Common myeloid progenitor, CD34-positive (primary cell): ENCODE results near the gene ZNF12.

Experiments used
- CTCF ChIA-PET: fragments of 350-600 bp; sonication (Branson Sonifier 250); formaldehyde crosslinking; loops from one replicate; lab custom pipeline; 2021; ENCODE audit warnings: antibody characterized with exemption; lab: Charles Lee
- POLR2A ChIA-PET: fragments of 350-600 bp; sonication (Branson Sonifier 250); formaldehyde crosslinking; loops from one replicate; lab custom pipeline; 2021; ENCODE audit warnings: antibody characterized with exemption; lab: Charles Lee
- DNase-seq, 3 donors: peaks; one replicate each; pipeline versions ENCODE4 v3.0.0 to v3.0.0-alpha.2; 2013
- H3K27ac ChIP-seq, 2 experiments: 1 replicate in 1 of 2; 2 replicates in 1 of 2; pipeline ENCODE4 v1.7.0; 2013; ENCODE audit warnings: inconsistent platforms in 2 of 2, low read length in 2 of 2, mild to moderate bottlenecking in 2 of 2, low read depth in 1 of 2, moderate library complexity in 1 of 2; ENCODE audit not compliant: severe bottlenecking in 2 of 2, insufficient read depth in 1 of 2, poor library complexity in 1 of 2
- H3K27me3 ChIP-seq, 5 experiments: replicated peaks in 2 of 5; 1 replicate in 3 of 5; 2 replicates in 2 of 5; pipeline versions ENCODE4 v1.6.1 to v1.7.0; 2013; ENCODE audit warnings: low read length in 4 of 5, mild to moderate bottlenecking in 2 of 5, moderate library complexity in 2 of 5, inconsistent platforms in 1 of 5; ENCODE audit not compliant: insufficient read depth in 5 of 5, control insufficient read depth in 4 of 5
- H3K36me3 ChIP-seq, 4 experiments: 1 replicate in 2 of 4; 2 replicates in 2 of 4; pipeline versions ENCODE4 v1.6.1 to v1.7.0; 2013; ENCODE audit warnings: low read length in 3 of 4, control low read depth in 1 of 4, mild to moderate bottlenecking in 1 of 4; ENCODE audit not compliant: control insufficient read depth in 4 of 4, insufficient read depth in 4 of 4
- H3K4me1 ChIP-seq, 4 experiments: 1 replicate in 3 of 4; 2 replicates in 1 of 4; pipeline versions ENCODE4 v1.6.1 to v1.7.1; 2013; ENCODE audit warnings: low read length in 3 of 4, mild to moderate bottlenecking in 3 of 4, control low read depth in 1 of 4, inconsistent platforms in 1 of 4, moderate library complexity in 1 of 4; ENCODE audit not compliant: control insufficient read depth in 4 of 4, insufficient read depth in 4 of 4; ENCODE audit errors: control extremely low read depth in 1 of 4
- H3K4me3 ChIP-seq, 7 experiments: 1 replicate in 4 of 7; 2 replicates in 3 of 7; pipeline versions ENCODE4 v1.5.1 to v1.7.0; 2013; ENCODE audit warnings: mild to moderate bottlenecking in 7 of 7, low read length in 6 of 7, moderate library complexity in 6 of 7, inconsistent platforms in 2 of 7, low read depth in 2 of 7, control low read depth in 1 of 7; ENCODE audit not compliant: insufficient read depth in 4 of 7, control insufficient read depth in 1 of 7; ENCODE audit errors: extremely low read depth in 1 of 7
- H3K9me3 ChIP-seq, 5 experiments: 1 replicate in 4 of 5; 2 replicates in 1 of 5; pipeline versions ENCODE4 v1.6.1 to v1.7.1; 2013; ENCODE audit warnings: low read length in 4 of 5, mild to moderate bottlenecking in 2 of 5, inconsistent platforms in 1 of 5, low read depth in 1 of 5, moderate library complexity in 1 of 5; ENCODE audit not compliant: control insufficient read depth in 4 of 5, insufficient read depth in 2 of 5; ENCODE audit errors: control extremely low read depth in 1 of 5
- WGBS: methylation state at CpG from one replicate; pipeline ENCODE4 v1.1.5; 2013; ENCODE audit not compliant: insufficient coverage; 5-methylcytosine and 5-hydroxymethylcytosine counted together

The ZNF12 gene

GRCh38 chr7:6648066-6648814 is 58.5 kb downstream of the ZNF12 start:
- ChIA-PET POLR2A (no interaction called here), CTCF (no interaction called here)
- peaks cover 31 to 94% (median 71%) of the 10 kb centered on the region in 4 experiments for H3K36me3 ChIP-seq

DNA sequence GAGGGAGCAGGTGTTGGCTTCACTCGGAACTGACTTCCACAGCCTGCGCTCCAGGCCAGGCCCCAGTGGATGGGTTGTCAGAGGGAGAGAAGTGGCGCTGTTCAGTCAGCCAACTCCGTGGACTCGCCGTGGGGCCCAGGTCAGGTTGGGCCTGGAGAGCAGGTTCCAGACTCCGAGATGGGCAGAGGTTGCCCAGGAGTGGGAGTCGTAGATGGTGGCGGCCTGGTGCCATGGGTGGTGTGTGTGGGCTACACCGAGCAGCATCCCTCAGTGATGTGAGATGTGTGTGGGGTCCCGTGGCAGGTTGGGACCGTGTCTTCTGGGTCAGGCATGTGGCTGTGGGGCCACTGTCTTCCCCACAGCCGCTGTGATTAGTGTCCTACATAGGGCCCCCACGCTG is 59.2 kb downstream of the ZNF12 start:
- H3K9me3 ChIP-seq: peaks cover 0 to 39% (median 25%) of the 10 kb centered on the region in 5 experiments
- ChIA-PET POLR2A (no interaction called here), CTCF (no interaction called here)
- WGBS: 96% methylated on average over 14 of the region's 14 CpGs
- no peak for DNase-seq
- H3K4me1 ChIP-seq: no peaks in the 10 kb centered on the region
- H3K27ac ChIP-seq: no peak overlapping the region
- peaks cover 27 to 94% (median 72%) of the 10 kb centered on the region in 4 experiments for H3K36me3 ChIP-seq
- H3K27me3 ChIP-seq: no peaks in the 10 kb centered on the region
- H3K4me3 ChIP-seq: no peak overlapping the region

More at GRCh38 chr7:6648066-6648814, 58.5 kb downstream of the ZNF12 start:
- Histone ChIP-seq H3K4me3 (no peak overlapping the region), H3K27me3 (no peaks in the 10 kb centered on the region), H3K9me3 (peaks cover 0 to 46% (median 30%) of the 10 kb centered on the region in 5 experiments), H3K4me1 (no peaks in the 10 kb centered on the region), H3K27ac (no peak overlapping the region)
- WGBS: 92% methylated on average over 16 of the region's 17 CpGs
- no peak for DNase-seq

DNA sequence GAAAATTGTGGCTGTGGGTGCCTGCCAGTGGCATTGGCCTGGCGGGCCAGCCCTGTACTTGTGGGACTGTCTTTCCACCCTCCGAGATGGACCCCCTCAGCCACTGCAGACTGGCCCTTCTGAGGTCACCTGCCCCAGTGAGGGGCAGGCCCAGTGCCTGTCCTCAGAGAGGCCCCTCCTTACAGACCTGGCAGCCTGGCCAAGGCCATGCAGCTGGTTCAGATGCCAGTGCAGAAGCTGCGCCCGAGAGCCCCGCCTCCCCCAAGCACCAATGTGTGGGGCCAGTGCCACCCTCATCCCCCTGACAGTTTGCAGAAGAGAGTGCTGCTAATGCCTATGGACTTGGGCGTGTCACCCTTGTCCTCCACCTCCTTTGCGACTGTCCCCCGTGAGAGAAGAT is 59.7 kb downstream of the ZNF12 start:
- Histone ChIP-seq H3K27ac (no peak overlapping the region), H3K4me1 (no peaks in the 10 kb centered on the region), H3K4me3 (no peak overlapping the region), H3K36me3 (peaks cover 23 to 94% (median 71%) of the 10 kb centered on the region in 4 experiments), H3K27me3 (no peaks in the 10 kb centered on the region), H3K9me3 (peaks cover 0 to 34% (median 20%) of the 10 kb centered on the region in 5 experiments)
- ChIA-PET CTCF (no interaction called here), POLR2A (no interaction called here)
- DNase-seq: no peak
- WGBS: 97% methylated on average over 5 of the region's 8 CpGs

DNA sequence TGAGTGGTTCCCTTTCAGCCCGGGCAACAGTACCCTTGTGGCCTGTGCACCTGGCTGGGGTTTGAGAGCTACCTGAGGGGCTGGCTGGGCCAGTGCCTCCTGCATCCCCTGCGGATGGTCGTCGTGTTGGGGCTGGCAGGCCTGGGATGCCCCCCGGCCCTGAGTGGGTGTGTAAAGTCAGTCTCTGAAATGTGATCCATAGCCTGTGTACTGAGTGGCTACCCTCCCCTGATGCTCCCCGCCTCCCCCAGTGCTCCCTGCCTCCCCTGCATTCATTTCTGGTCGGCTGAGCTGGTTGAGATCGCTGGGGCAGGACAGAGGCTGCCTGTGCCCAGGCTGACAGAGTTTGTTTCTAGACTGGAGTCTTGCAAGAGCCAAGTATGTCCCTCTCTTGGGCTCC is 60.3 kb downstream of the ZNF12 start:
- no peaks in the 10 kb centered on the region for H3K27me3 ChIP-seq
- POLR2A ChIA-PET: no interaction called here
- H3K36me3 ChIP-seq: peaks cover 20 to 94% (median 73%) of the 10 kb centered on the region in 4 experiments
- peaks cover 0 to 28% (median 14%) of the 10 kb centered on the region in 5 experiments for H3K9me3 ChIP-seq
- 94% methylated on average over 5 of the region's 8 CpGs for WGBS
- H3K4me1 ChIP-seq: no peaks in the 10 kb centered on the region
- DNase-seq: no peak
- H3K4me3 ChIP-seq: no peak overlapping the region
- H3K27ac ChIP-seq: no peak overlapping the region
- CTCF ChIA-PET: no interaction called here

- H3K4me1 ChIP-seq: peaks cover 0 to 3% (median 2%) of the 10 kb centered on the region in 4 experiments
- WGBS: 95% methylated on average over 9 of the region's 10 CpGs
- peaks cover 18 to 94% (median 74%) of the 10 kb centered on the region in 4 experiments for H3K36me3 ChIP-seq
- CTCF ChIA-PET: no interaction called here
- no peaks in the 10 kb centered on the region for H3K27me3 ChIP-seq
- H3K9me3 ChIP-seq: peaks cover 0 to 17% (median under 1%) of the 10 kb centered on the region in 5 experiments
- no peak for DNase-seq
- H3K4me3 ChIP-seq: no peak overlapping the region
- no peak overlapping the region for H3K27ac ChIP-seq
- POLR2A ChIA-PET: no interaction called here
Observed at GRCh38 chr7:6644728-6645127, 62.0 kb downstream of the ZNF12 start.

DNA sequence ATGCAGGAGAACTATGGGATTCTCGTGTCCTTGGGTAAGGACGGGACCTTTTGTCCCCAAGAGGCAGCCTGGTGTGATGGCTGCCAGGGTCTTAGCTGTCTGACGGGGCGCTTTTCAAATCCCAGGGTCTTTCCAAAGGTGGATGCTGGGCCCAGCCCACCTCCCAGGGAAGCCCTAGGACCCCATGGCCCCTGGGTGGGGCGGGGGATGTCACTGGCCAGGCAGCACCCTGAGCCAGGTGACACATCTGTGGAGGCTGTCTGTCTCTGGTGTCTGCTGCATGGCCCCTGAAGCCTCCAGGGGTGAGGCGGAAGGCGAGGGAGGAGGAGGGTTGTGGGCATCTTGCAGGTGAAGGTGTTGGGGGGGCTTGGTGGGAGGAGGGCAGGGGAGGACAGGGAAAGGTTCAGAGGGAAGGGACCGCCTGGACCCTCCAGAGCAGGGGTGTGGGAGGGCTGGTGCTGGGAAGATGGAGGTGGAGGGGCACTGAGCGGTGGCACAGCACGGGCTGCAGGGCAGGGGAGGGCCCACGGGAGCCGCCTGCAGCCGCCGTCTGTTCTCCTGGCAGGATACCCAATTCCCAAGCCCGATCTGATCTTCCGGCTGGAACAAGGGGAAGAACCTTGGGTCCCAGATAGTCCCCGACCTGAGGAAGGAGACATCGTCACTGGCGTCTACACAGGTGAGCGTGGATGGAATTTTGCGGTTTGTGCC is 62.7 kb downstream of the ZNF12 start:
- Histone ChIP-seq H3K9me3 (peaks cover 0 to 11% (median 0%) of the 10 kb centered on the region in 5 experiments), H3K4me3 (no peak overlapping the region), H3K36me3 (peaks cover 16 to 94% (median 73%) of the 10 kb centered on the region in 4 experiments), H3K27ac (no peak overlapping the region), H3K4me1 (peaks cover 0 to 9% (median 4%) of the 10 kb centered on the region in 4 experiments), H3K27me3 (no peaks in the 10 kb centered on the region)
- POLR2A ChIA-PET: no interaction called here
- 99% methylated on average over 21 of the region's 21 CpGs for WGBS
- no peak for DNase-seq
- CTCF ChIA-PET: no interaction called here
